ENCODE measurements around the gene KCNJ18.

- TF ChIP-seq CTCF (IDR thresholded peaks at IDR 0.05) (no peak), POLR2A (IDR thresholded peaks at IDR 0.05) (no peak)
These were observed 14.4 kb upstream of the KCNJ18 start for GRCh38 chr17:21677911-21678310.

Data from Peyer's patch (tissue), 4 donors.